NCI-H1105 (cell line): ENCODE measurements around the gene METTL25.
A peak's percentile ranks its signal among the peaks of the same experiment; 100 is the strongest.

Source experiments
- DNase-seq: peaks from one replicate; lab custom pipeline; 2025; lab: John Stamatoyannopoulos, UW

METTL25 gene

DNA sequence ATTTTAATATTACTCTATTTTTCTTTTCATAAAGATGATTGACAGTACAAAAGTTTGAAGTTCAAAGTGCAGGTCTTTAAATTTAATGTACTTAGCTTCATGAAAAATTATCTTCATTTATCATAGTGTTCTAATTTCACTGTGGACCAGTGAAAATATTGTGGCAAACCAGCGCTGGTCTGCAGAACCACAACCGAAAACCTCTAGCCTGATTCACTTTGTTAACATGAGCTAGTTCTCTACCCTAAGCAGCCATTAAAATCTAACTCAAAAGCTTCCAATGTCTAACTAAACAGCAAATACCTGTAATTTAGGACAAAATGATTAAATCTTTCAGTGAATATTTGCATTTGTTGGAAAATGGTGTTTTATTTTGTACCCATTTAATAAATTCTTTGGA lies 167.3 kb downstream of the METTL25 start:
- DNase-seq = no peak

DNA sequence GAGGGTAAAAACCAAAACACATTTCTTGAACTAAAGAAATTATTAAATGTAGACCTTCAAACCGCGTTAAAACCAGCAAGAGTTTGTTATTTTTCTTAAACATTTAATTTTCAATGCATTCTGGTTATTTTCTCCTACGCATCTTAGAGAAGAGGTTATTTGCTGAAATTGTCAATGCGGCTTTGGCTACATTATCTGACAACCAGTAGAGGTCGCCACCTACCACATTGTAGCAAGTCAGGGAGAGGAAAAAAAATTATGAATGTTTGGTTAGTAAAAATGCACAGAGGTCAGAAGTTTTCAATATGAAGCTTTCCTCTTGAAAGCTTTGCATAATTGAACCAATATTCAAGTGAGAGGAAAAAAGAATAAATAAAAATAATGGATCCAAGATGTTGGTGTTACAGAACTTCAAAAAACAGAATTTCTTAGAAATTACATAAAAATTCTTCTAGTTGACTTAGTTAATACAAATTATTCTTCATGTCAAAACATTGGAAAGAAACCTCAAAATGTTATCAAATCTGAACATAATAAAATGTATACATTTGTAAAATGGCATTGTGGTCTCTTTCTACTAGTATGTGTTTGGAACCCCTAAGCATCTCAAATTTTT lies 168.9 kb downstream of the METTL25 start:
- DNase-seq = peak; percentile 47
